Liver (tissue), 9 donors: ENCODE data around the gene OLFML2B. TPM values are rescaled to one million over a fixed set of nuclear protein-coding genes. Genes with fewer than 3 reads are reported as not detected.

Experiments
- DNase-seq: peaks from one replicate; pipeline ENCODE4 v3.0.0-alpha.2; 2017; ENCODE audit warnings: low spot score
- H3K27ac ChIP-seq, 2 donors: one replicate each; pipeline ENCODE4 v1.7.0; 2013; ENCODE audit warnings: inconsistent platforms in 2 of 2, low read length in 2 of 2, control low read depth in 1 of 2, low read depth in 1 of 2, mild to moderate bottlenecking in 1 of 2
- H3K27me3 ChIP-seq, 4 donors: one replicate each; pipeline versions ENCODE4 v1.6.1 to v1.7.0; 2013; ENCODE audit warnings: low read length in 3 of 4, inconsistent platforms in 1 of 4, mild to moderate bottlenecking in 1 of 4, moderate library complexity in 1 of 4; ENCODE audit not compliant: control insufficient read depth in 4 of 4, insufficient read depth in 4 of 4
- H3K36me3 ChIP-seq, 4 donors: one replicate each; pipeline versions ENCODE4 v1.6.1 to v1.7.0; 2013; ENCODE audit warnings: low read length in 3 of 4, mild to moderate bottlenecking in 3 of 4, low read depth in 1 of 4, moderate library complexity in 1 of 4; ENCODE audit not compliant: control insufficient read depth in 4 of 4, insufficient read depth in 3 of 4
- H3K4me1 ChIP-seq, 4 donors: one replicate each; pipeline versions ENCODE4 v1.6.1 to v1.7.0; 2013; ENCODE audit warnings: low read length in 3 of 4, mild to moderate bottlenecking in 3 of 4, moderate library complexity in 1 of 4; ENCODE audit not compliant: control insufficient read depth in 4 of 4, insufficient read depth in 4 of 4
- H3K4me3 ChIP-seq, 3 donors: one replicate each; pipeline versions ENCODE4 v1.6.1 to v1.7.0; 2013; ENCODE audit warnings: low read length in 3 of 3, control low read depth in 1 of 3, low read depth in 1 of 3, mild to moderate bottlenecking in 1 of 3
- H3K9ac ChIP-seq, 2 donors: one replicate each; pipeline ENCODE4 v1.7.0; 2013; ENCODE audit warnings: low read length in 2 of 2, mild to moderate bottlenecking in 2 of 2, moderate library complexity in 2 of 2, control low read depth in 1 of 2, low read depth in 1 of 2
- H3K9me3 ChIP-seq, 4 donors: one replicate each; pipeline versions ENCODE4 v1.6.1 to v1.7.0; 2013; ENCODE audit warnings: low read length in 3 of 4; ENCODE audit not compliant: control insufficient read depth in 4 of 4
- ATF3 ChIP-seq: IDR thresholded peaks from 2 replicates; pipeline ENCODE4 v1.6.1; 2016; ENCODE audit warnings: antibody characterized with exemption
- EGR1 ChIP-seq, 2 donors: IDR thresholded peaks; 2 replicates each; pipeline ENCODE4 v1.6.1; 2016 to 2018; ENCODE audit warnings: antibody characterized with exemption in 2 of 2, low read depth in 2 of 2
- FOXA1 ChIP-seq: IDR thresholded peaks from 2 replicates; pipeline ENCODE4 v1.6.1; 2016; ENCODE audit warnings: antibody characterized with exemption
- FOXA2 ChIP-seq: IDR thresholded peaks from 2 replicates; pipeline ENCODE4 v1.6.1; 2016; ENCODE audit warnings: antibody characterized with exemption
- GABPA ChIP-seq, 2 donors: IDR thresholded peaks in 1 of 2; conservative IDR thresholded peaks in 1 of 2; 2 replicates each; pipeline ENCODE4 v1.6.1; 2016; ENCODE audit warnings: antibody characterized with exemption in 2 of 2, mild to moderate bottlenecking in 1 of 2, moderate library complexity in 1 of 2
- HNF4A ChIP-seq, 2 donors: conservative IDR thresholded peaks; 2 replicates each; pipeline ENCODE4 v1.6.1; 2016; ENCODE audit warnings: antibody characterized with exemption in 2 of 2, mild to moderate bottlenecking in 2 of 2
- HNF4G ChIP-seq: IDR thresholded peaks from 2 replicates; pipeline ENCODE4 v1.6.1; 2016; ENCODE audit warnings: antibody characterized with exemption
- MAX ChIP-seq: IDR thresholded peaks from 2 replicates; pipeline ENCODE4 v1.6.1; 2016; ENCODE audit warnings: antibody characterized with exemption
- RAD21 ChIP-seq, 2 donors: IDR thresholded peaks; 2 replicates each; pipeline ENCODE4 v1.6.1; 2016; ENCODE audit warnings: antibody characterized with exemption in 2 of 2, mild to moderate bottlenecking in 2 of 2
- REST ChIP-seq: IDR thresholded peaks from 2 replicates; pipeline ENCODE4 v1.6.1; 2016; ENCODE audit warnings: antibody characterized with exemption, mild to moderate bottlenecking
- RXRA ChIP-seq, 2 donors: IDR thresholded peaks; 2 replicates each; pipeline ENCODE4 v1.6.1; 2017 to 2018; ENCODE audit warnings: antibody characterized with exemption in 2 of 2, mild to moderate bottlenecking in 1 of 2
- SP1 ChIP-seq: IDR thresholded peaks from 2 replicates; pipeline ENCODE4 v1.6.1; 2018; ENCODE audit warnings: antibody characterized with exemption, mild to moderate bottlenecking
- TAF1 ChIP-seq: conservative IDR thresholded peaks from 2 replicates; pipeline ENCODE4 v1.6.1; 2016; ENCODE audit warnings: antibody characterized with exemption, mild to moderate bottlenecking
- YY1 ChIP-seq: IDR thresholded peaks from 2 replicates; pipeline ENCODE4 v1.6.1; 2016; ENCODE audit warnings: antibody characterized with exemption, mild to moderate bottlenecking
- WGBS: extraction: QIAGEN DNeasy Blood & Tissue Kit; methylation state at CpG from one replicate; pipeline ENCODE4 v1.1.7; 2013; 5-methylcytosine and 5-hydroxymethylcytosine counted together
- polyA plus RNA-seq, 2 donors: library from polyadenylated mRNA; stranded (reverse) in 1 of 2; unstranded in 1 of 2; fragments of 200-250 nt in 1 of 2; fragments of >200 nt in 1 of 2; fragmentation: Nextera tagmentation in 1 of 2; extraction: Ambion mirVana in 1 of 2; gene quantifications; one replicate each; pipeline versions ENCODE4 v1.2.1 to v1.2.3, GENCODE V29; 2013 to 2015
- total RNA-seq, 2 donors: library from RNA; depleted of rRNA; stranded (reverse); fragments of >200 nt; gene quantifications; one replicate each; pipeline ENCODE4 v1.2.3, GENCODE V29; 2014
- donor health status: healthy.
- donor health status: healthy.
- donor health status: healthy.
- donor health status: healthy.
- donor health status: healthy.

Gene OLFML2B
- total and polyA plus RNA-seq, 4 donors = 0.54 to 0.84 (median 0.74) TPM

GRCh38 chr1:161981735-161982506 lies 41.7 kb downstream of the OLFML2B start:
- H3K9me3 ChIP-seq = peaks cover 0 to 1% (median 0%) of the 10 kb centered on the region in 4 donors
- no peak for DNase-seq
- TF ChIP-seq SP1 (no peak), FOXA2 (no peak), TAF1 (no peak), REST (no peak), ATF3 (no peak), HNF4A (conservative IDR thresholded peaks at IDR 0.05) (no peak), EGR1 (IDR thresholded peaks at IDR 0.05; ENCODE audit: low read depth in 2 of 2) (no peak), RXRA (IDR thresholded peaks at IDR 0.05) (no peak), HNF4G (no peak), FOXA1 (no peak), RAD21 (IDR thresholded peaks at IDR 0.05) (no peak), YY1 (no peak), MAX (no peak), GABPA (IDR thresholded peaks at IDR 0.05 in 1 of 2, conservative IDR thresholded peaks at IDR 0.05 in 1 of 2) (no peak)
- H3K4me3 ChIP-seq = no peak overlapping the region
- 89% methylated on average over 11 of the region's 11 CpGs for WGBS
- H3K27me3 ChIP-seq = no peaks in the 10 kb centered on the region
- H3K4me1 ChIP-seq = no peaks in the 10 kb centered on the region
- no peaks in the 10 kb centered on the region for H3K36me3 ChIP-seq
- no peak overlapping the region for H3K9ac ChIP-seq
- H3K27ac ChIP-seq = no peak overlapping the region

- TF ChIP-seq RAD21 (IDR thresholded peaks at IDR 0.05) (no peak), ATF3 (no peak), TAF1 (no peak)
- no peaks in the 10 kb centered on the region for H3K36me3 ChIP-seq
- H3K27ac ChIP-seq = no peak overlapping the region
- H3K4me3 ChIP-seq = no peak overlapping the region
- no peaks in the 10 kb centered on the region for H3K27me3 ChIP-seq
- no peak overlapping the region for H3K9ac ChIP-seq
- H3K9me3 ChIP-seq = no peaks in the 10 kb centered on the region
- no peak for DNase-seq
- no peaks in the 10 kb centered on the region for H3K4me1 ChIP-seq
- WGBS = 89% methylated on average over 8 of the region's 8 CpGs
These were observed 42.5 kb downstream of the OLFML2B start for GRCh38 chr1:161981126-161981525.
